GM10847 (cell line): ENCODE data around the gene PROZ.

ENCODE experiments used
- POLR2A ChIP-seq: IDR thresholded peaks from 2 replicates; pipeline ENCODE4 v1.6.1; 2011; ENCODE audit not compliant: insufficient read length; ENCODE audit errors: extremely low read depth

The PROZ gene

GRCh38 chr13:113118261-113119021 lies 40.0 kb upstream of the PROZ start:
- no peak for TF ChIP-seq POLR2A

GRCh38 chr13:113119166-113119821 lies 39.2 kb upstream of the PROZ start:
- TF ChIP-seq POLR2A: no peak

- TF ChIP-seq POLR2A: no peak
Measured at GRCh38 chr13:113119822-113120189, 38.6 kb upstream of the PROZ start.

GRCh38 chr13:113120300-113121182 lies 37.9 kb upstream of the PROZ start:
- no peak for TF ChIP-seq POLR2A

- TF ChIP-seq POLR2A: no peak
Measured at GRCh38 chr13:113121183-113121927, 37.1 kb upstream of the PROZ start.

- TF ChIP-seq POLR2A: no peak
Measured at GRCh38 chr13:113121928-113122471, 36.4 kb upstream of the PROZ start.

- no peak for TF ChIP-seq POLR2A
Measured at GRCh38 chr13:113122550-113123225, 35.8 kb upstream of the PROZ start, which contains the start of gene F10. Gene F10 (plus strand): TSS chr13:113122799. CDS start chr13:113122856, 57 bp downstream.

GRCh38 chr13:113123226-113124201 lies 34.9 kb upstream of the PROZ start:
- TF ChIP-seq POLR2A: no peak

GRCh38 chr13:113124211-113124970 lies 34.1 kb upstream of the PROZ start:
- TF ChIP-seq POLR2A: no peak

- TF ChIP-seq POLR2A: no peak
Measured at GRCh38 chr13:113125506-113126264, 32.8 kb upstream of the PROZ start.

- no peak for TF ChIP-seq POLR2A
Measured at GRCh38 chr13:113126265-113127150, 31.9 kb upstream of the PROZ start.

GRCh38 chr13:113129480-113129879 lies 29.0 kb upstream of the PROZ start:
- TF ChIP-seq POLR2A: no peak
